Measurements from ENCODE around the gene TBC1D13.
"Not testable (repeated sequence)": the region's sequence is repeated elsewhere in the genome, so short reads cannot be mapped to it uniquely, and the experiment has no call there.

TBC1D13 gene

GRCh38 chr9:128771094-128771721, 15.8 kb upstream of the TBC1D13 start:
- H3K4me3 ChIP-seq (ENCODE audit: low read depth, low read length): peak overlapping the region; percentile 71
- TF ChIP-seq, protein P1, sequence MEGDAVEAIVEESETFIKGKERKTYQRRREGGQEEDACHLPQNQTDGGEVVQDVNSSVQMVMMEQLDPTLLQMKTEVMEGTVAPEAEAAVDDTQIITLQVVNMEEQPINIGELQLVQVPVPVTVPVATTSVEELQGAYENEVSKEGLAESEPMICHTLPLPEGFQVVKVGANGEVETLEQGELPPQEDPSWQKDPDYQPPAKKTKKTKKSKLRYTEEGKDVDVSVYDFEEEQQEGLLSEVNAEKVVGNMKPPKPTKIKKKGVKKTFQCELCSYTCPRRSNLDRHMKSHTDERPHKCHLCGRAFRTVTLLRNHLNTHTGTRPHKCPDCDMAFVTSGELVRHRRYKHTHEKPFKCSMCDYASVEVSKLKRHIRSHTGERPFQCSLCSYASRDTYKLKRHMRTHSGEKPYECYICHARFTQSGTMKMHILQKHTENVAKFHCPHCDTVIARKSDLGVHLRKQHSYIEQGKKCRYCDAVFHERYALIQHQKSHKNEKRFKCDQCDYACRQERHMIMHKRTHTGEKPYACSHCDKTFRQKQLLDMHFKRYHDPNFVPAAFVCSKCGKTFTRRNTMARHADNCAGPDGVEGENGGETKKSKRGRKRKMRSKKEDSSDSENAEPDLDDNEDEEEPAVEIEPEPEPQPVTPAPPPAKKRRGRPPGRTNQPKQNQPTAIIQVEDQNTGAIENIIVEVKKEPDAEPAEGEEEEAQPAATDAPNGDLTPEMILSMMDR (IDR thresholded peaks at IDR 0.05; ENCODE audit: borderline replicate concordance, insufficient read depth, low read depth, low read length): no peak

GRCh38 chr9:128771745-128772519, 15.1 kb upstream of the TBC1D13 start, which contains the start of gene ZER1:
TSS of gene ZER1 (minus strand) at chr9:128771927. CDS start at chr9:128755565, 16,362 bp downstream.
- TF ChIP-seq, protein P1 (IDR thresholded peaks at IDR 0.05; ENCODE audit: borderline replicate concordance, insufficient read depth, low read depth, low read length): no peak

DNA sequence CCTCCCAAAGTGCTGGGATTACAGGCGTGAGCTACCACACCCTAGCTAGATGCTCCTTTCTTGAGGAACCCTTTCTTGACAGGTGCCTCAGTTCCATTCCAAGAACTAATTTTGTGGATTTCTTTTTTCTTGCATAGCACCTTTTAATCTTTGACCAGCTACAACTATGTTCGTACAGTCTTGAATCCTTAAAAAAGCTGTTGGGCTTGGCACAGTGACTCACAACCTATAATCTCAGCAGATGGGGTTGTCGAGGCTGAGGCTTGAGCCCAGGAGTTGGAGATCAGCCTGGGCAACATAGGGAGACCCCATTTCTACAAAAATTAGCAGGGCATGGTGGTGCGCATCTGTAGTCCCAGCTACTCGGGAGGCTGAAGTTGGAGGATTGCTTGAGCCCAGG, 14.0 kb upstream of the TBC1D13 start:
- H3K4me3 ChIP-seq (ENCODE audit: low read depth, low read length): no peak overlapping the region
- TF ChIP-seq, protein P1 (IDR thresholded peaks at IDR 0.05; ENCODE audit: borderline replicate concordance, insufficient read depth, low read depth, low read length): no peak

More at GRCh38 chr9:128771745-128772519, 15.1 kb upstream of the TBC1D13 start, which contains the start of gene ZER1:
- H3K4me3 ChIP-seq (ENCODE audit: low read depth, low read length): peak within 1 kb of the TSS; percentile 71

GRCh38 chr9:128774804-128775203, 12.2 kb upstream of the TBC1D13 start:
- TF ChIP-seq, protein P1 (IDR thresholded peaks at IDR 0.05; ENCODE audit: borderline replicate concordance, insufficient read depth, low read depth, low read length): no peak
- no peak overlapping the region for H3K4me3 ChIP-seq (ENCODE audit: low read depth, low read length)

DNA sequence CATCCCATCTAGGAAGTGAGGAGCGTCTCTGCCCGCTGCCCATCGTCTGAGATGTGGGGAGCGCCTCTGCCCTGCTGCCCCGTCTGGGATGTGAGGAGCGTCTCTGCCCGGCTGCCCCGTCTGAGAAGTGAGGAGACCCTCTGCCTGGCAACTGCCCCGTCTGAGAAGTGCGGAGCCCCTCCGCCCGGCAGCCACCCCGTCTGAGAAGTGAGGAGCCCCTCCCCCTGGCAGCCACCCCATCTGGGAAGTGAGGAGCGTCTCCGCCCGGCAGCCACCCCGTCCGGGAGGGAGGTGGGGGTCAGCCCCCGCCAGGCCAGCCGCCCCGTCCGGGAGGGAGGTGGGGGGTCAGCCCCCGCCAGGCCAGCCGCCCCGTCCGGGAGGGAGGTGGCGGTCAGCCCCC, 7.0 kb upstream of the TBC1D13 start:
- not testable (repeated sequence) for H3K4me3 ChIP-seq (ENCODE audit: low read depth, low read length)

DNA sequence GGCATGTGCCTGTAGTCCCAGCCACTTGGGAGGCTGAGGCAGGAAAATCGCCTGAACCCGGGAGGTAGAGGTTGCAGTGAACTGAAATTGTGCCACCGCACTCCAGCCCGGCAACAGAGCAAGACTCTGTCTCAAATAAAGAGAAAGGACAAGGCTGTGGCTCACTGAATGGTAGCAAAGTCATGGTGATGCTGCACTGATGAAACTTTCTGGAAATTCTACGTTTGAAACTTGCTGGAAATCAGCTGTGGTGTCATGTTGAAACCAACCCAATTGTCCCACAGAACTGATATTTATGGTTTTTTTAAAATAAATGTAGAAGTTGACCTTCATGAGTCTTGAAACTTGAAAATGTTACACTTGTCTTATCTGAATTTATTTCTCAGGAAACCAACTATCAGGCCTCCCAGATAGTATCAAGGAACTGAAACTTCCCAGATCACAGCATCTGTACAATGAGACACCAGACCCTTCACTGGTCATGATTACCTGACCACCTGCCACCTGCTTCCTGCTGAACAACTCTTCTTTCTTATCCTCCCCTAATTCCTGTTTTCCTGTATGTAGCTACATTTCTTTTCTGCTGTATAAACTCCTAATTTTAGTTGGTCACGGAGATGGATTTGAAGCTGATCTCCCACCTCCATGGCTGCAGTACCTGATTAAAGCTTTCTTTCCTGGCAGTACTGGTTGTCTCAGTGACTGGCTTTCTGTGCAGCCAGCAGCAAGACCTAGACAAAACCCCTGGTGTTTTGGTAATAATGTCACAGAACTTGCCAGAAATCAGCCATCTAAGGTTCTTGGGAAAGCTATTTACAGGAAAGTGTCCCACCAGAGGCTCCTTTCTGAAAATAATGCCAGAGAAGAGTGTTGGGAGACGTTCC, 5.6 kb upstream of the TBC1D13 start:
- TF ChIP-seq, protein P1 (IDR thresholded peaks at IDR 0.05; ENCODE audit: borderline replicate concordance, insufficient read depth, low read depth, low read length): no peak
- no peak overlapping the region for H3K4me3 ChIP-seq (ENCODE audit: low read depth, low read length)

DNA sequence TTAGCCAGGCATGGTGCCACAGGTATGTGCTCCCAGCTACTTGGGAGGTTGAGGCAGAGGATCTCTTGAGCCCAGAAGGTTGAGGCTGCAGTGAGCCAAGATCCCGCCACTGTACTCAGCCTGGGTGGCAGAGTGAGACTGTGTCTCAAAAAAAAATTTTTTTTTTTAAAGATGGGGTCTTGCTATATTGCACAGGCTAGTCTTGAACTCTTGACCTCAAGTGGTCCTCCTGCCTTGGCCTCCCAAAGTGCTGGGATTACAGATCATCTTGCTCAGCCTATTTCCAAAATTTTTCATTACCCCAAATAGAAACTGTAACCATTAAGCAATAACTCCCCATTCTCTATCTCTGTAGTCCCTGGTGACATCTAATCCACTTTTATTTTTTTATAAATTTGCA, 4.4 kb upstream of the TBC1D13 start:
- TF ChIP-seq, protein P1 (IDR thresholded peaks at IDR 0.05; ENCODE audit: borderline replicate concordance, insufficient read depth, low read depth, low read length): no peak
- no peak overlapping the region for H3K4me3 ChIP-seq (ENCODE audit: low read depth, low read length)

All from GM12875 (cell line).